ENCODE data around the gene NACC1. TPM values are rescaled to one million over a fixed set of nuclear protein-coding genes. Genes with fewer than 3 reads are reported as not detected.

NACC1 gene
- total and polyA plus RNA-seq, 2 of the 8 experiments (the other 6 are each of a cell fraction or from before 2014, with no cell fraction given), result 234 to 301 TPM

DNA sequence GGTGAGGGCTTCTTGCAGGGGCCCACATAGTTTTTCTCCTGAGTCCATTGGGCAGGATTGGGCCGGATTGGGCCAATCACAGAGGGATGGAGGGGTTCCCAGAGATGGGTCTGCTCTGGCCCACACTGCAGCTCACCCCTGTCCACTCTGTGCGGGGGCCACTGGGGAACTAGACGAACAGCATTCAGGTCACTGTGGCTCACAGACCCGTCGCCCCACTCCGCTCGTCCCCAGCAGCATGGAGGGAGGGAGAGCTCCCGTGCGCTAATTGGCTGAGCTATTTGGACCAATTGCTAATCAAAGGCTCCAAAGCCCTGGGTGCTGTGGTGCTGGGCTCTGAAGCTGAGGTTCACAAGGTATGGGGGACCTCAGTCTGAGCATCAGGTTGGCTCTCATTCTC lies 11.3 kb downstream of the NACC1 start:
- no peak overlapping the region for H3K9ac ChIP-seq (replicated peaks in 1 of 4; ENCODE audit: extremely low read depth in 1 of 4, low read depth in 3 of 4, low read length in 3 of 4)
- DNase-seq (ENCODE audit: low read depth in 1 of 2, low spot score in 2 of 2), result no peak

More for the DNA sequence above, 11.3 kb downstream of the NACC1 start:
- Histone ChIP-seq H3K9me3 (ENCODE audit: insufficient read depth in 2 of 2, low read depth in 1 of 2, low read length in 1 of 2) (no peaks in the 10 kb centered on the region), H2BK12ac (ENCODE audit: low read depth, low read length) (no peak overlapping the region), H3K23ac (ENCODE audit: insufficient read length) (no peak overlapping the region), H4K91ac (replicated peaks; ENCODE audit: insufficient read length, low read length) (no peak overlapping the region), H3K4me2 (ENCODE audit: insufficient read depth in 1 of 2, low read depth in 2 of 2, low read length in 2 of 2) (no peak overlapping the region), H3K4ac (replicated peaks; ENCODE audit: insufficient read length, low read depth, low read length) (no peak overlapping the region), H4K8ac (ENCODE audit: extremely low read depth, insufficient read depth, low read length) (no peak overlapping the region), H2BK20ac (ENCODE audit: low read length) (no peak overlapping the region), H3K4me1 (replicated peaks in 1 of 4; ENCODE audit: control insufficient read depth in 3 of 4, insufficient read depth in 4 of 4, low read length in 3 of 4) (peaks cover 0 to 2% (median 0%) of the 10 kb centered on the region in 4 experiments; a peak in 1 of 7 replicates), H3K18ac (ENCODE audit: extremely low read depth, low read length) (no peak overlapping the region), H3K56ac (replicated peaks; ENCODE audit: insufficient read length, low read depth, low read length) (no peak overlapping the region), H2BK120ac (replicated peaks; ENCODE audit: low read depth, low read length) (no peak overlapping the region), H2BK15ac (ENCODE audit: low read length) (no peak overlapping the region), H3K4me3 (ENCODE audit: extremely low read depth in 1 of 4, insufficient read depth in 2 of 4, low read depth in 3 of 4, low read length in 4 of 4) (no peak overlapping the region), H2AK5ac (ENCODE audit: low read depth, low read length) (no peak overlapping the region), H2AFZ (ENCODE audit: low read length) (no peak overlapping the region), H3K27ac (ENCODE audit: low read depth, low read length) (no peak overlapping the region), H3K14ac (ENCODE audit: insufficient read length) (no peak overlapping the region), H4K5ac (ENCODE audit: insufficient read length, low read depth, low read length) (no peak overlapping the region), H3K23me2 (ENCODE audit: low read depth, low read length) (no peaks in the 10 kb centered on the region), H2BK5ac (ENCODE audit: low read depth, low read length) (no peak overlapping the region), H3K27me3 (replicated peaks in 1 of 4; ENCODE audit: control insufficient read depth in 3 of 4, extremely low read depth in 1 of 4, insufficient read depth in 3 of 4, low read length in 3 of 4) (no peaks in the 10 kb centered on the region), H4K20me1 (replicated peaks in 1 of 2; ENCODE audit: control insufficient read depth in 1 of 2, insufficient read depth in 2 of 2, low read length in 2 of 2) (peaks cover 40 to 58% of the 10 kb centered on the region in 2 experiments), H3K79me1 (ENCODE audit: low read depth, low read length) (peaks cover 37% of the 10 kb centered on the region), H3K36me3 (ENCODE audit: control insufficient read depth in 2 of 4, insufficient read depth in 4 of 4, low read length in 3 of 4) (peaks cover 0 to 11% (median 4%) of the 10 kb centered on the region in 4 experiments; a peak in 5 of 8 replicates), H3K79me2 (ENCODE audit: control insufficient read depth in 1 of 2, insufficient read depth in 2 of 2, low read length in 2 of 2) (peaks cover 25 to 96% of the 10 kb centered on the region in 2 experiments)
- ChIA-PET CTCF (ENCODE audit: partially characterized antibody) (interaction anchor here (1.1 to 3.2 kb wide), 6 partner anchors 9 to 152 kb away, joined by 3 to 9 read pairs (median 4); no protein-coding TSS in a partner anchor), POLR2A (ENCODE audit: partially characterized antibody) (interaction anchor here (0.9 to 14.8 kb wide), 11 partner anchors 9 to 33 kb away, joined by 3 to 228 read pairs (median 4); partner anchors contain the start of genes IER2, LYL1, NACC1 and STX10)
- TF ChIP-seq CBX5 (IDR thresholded peaks at IDR 0.05; ENCODE audit: low read depth, low read length) (no peak), HDAC6 (IDR thresholded peaks at IDR 0.05; ENCODE audit: low read depth, low read length) (no peak), SAP30 (IDR thresholded peaks at IDR 0.05; ENCODE audit: insufficient read depth, insufficient replicate concordance, low read length) (no peak), CBX8 (IDR thresholded peaks at IDR 0.05; ENCODE audit: borderline replicate concordance, low read depth, low read length) (no peak), SUZ12 (IDR thresholded peaks at IDR 0.05; ENCODE audit: low read length) (no peak), KDM4A (IDR thresholded peaks at IDR 0.05; ENCODE audit: low read depth, low read length, severe bottlenecking) (no peak), CTBP2 (IDR thresholded peaks at IDR 0.05; ENCODE audit: borderline replicate concordance, insufficient read depth, insufficient read length, low read length) (no peak)
- FAIRE-seq, result no peak
- 93% methylated on average over 9 of the region's 9 CpGs; no CpG with 5 or more reads in 1 of the 2 experiments for WGBS, 2 experiments (ENCODE audit: extremely low coverage in 1 of 2, insufficient coverage in 1 of 2, insufficient read length in 1 of 2, insufficient replicate concordance in 2 of 2, low coverage in 1 of 2, low lambda C conversion rate in 2 of 2, missing lambda C conversion rate in 1 of 2)

All from H1 (cell line).